Activated naive CD8-positive, alpha-beta T cell (primary cell): Measurements from ENCODE around the gene SH3PXD2A.
"Not testable (repeated sequence)": the region's sequence is repeated elsewhere in the genome, so short reads cannot be mapped to it uniquely, and the experiment has no call there.

Source experiments
- H3K27ac Mint-ChIP-seq: one replicate; pipeline ENCODE4 v1.8.0; 2021; ENCODE audit warnings: mixed read lengths
- H3K27me3 Mint-ChIP-seq: one replicate; pipeline ENCODE4 v1.8.0; 2021; ENCODE audit warnings: mixed read lengths
- H3K36me3 Mint-ChIP-seq: one replicate; pipeline ENCODE4 v1.8.0; 2021; ENCODE audit warnings: mixed read lengths
- H3K4me1 Mint-ChIP-seq: one replicate; pipeline ENCODE4 v1.8.0; 2021; ENCODE audit warnings: low read depth, mixed read lengths
- H3K4me3 Mint-ChIP-seq: one replicate; pipeline ENCODE4 v1.8.0; 2021; ENCODE audit warnings: mild to moderate bottlenecking, mixed read lengths
- H3K9me3 Mint-ChIP-seq: one replicate; pipeline ENCODE4 v1.8.0; 2021; ENCODE audit warnings: low read depth, mixed read lengths

The SH3PXD2A gene

DNA sequence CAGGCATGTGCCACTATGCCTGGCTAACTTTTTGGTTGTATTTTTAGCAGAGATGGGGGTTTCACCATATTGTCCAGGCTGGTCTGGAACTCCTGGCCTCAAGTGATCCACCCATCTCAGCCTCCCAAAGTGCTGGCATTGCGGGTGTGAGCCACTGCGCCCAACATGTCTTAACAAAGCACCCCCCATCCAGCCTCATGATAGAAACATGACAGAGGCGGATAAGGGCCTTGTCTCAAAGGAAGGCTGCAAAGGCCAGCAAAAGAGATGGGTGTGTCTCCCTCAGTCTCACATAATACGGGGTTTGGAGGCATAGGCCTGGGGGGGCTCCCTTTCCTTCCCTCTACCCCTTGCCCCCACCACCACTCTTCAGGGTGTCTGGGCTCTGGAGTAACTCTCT, 93.2 kb downstream of the SH3PXD2A start:
- no peak overlapping the region for H3K27ac Mint-ChIP-seq

GRCh38 chr10:103761075-103761920, 94.1 kb downstream of the SH3PXD2A start:
- peaks cover 58% of the 10 kb centered on the region for H3K4me1 Mint-ChIP-seq
- H3K27me3 Mint-ChIP-seq = no peaks in the 10 kb centered on the region
- H3K36me3 Mint-ChIP-seq = no peaks in the 10 kb centered on the region
- H3K4me3 Mint-ChIP-seq = no peak overlapping the region
- H3K27ac Mint-ChIP-seq = peak overlapping the region; percentile 46
- H3K9me3 Mint-ChIP-seq = no peaks in the 10 kb centered on the region

More for the DNA sequence above, 93.2 kb downstream of the SH3PXD2A start:
- peaks cover 65% of the 10 kb centered on the region for H3K4me1 Mint-ChIP-seq
- H3K36me3 Mint-ChIP-seq = no peaks in the 10 kb centered on the region
- no peak overlapping the region for H3K4me3 Mint-ChIP-seq
- no peaks in the 10 kb centered on the region for H3K27me3 Mint-ChIP-seq
- no peaks in the 10 kb centered on the region for H3K9me3 Mint-ChIP-seq

DNA sequence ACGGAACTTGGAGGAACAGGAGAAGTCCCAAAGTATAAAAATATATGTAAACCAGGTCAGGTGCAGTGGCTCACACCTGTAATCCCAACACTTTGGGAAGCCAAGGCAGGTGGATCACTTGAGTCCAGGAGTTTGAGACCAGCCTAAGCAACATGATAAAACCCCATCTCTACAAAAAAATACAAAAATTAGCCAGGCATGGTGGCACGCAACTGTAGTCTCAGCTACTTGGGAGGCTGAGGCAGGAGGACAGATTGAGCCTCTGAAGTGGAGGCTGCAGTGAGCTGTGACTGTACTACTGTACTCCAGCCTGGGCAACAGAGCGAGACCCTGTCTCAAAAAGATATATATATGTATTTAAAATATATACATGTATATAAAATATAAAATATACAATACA, 95.1 kb downstream of the SH3PXD2A start:
- peaks cover 47% of the 10 kb centered on the region for H3K4me1 Mint-ChIP-seq
- not testable (repeated sequence) for H3K27me3 Mint-ChIP-seq, H3K36me3 Mint-ChIP-seq, H3K4me3 Mint-ChIP-seq, H3K9me3 Mint-ChIP-seq, H3K27ac Mint-ChIP-seq

GRCh38 chr10:103759100-103759781, 96.1 kb downstream of the SH3PXD2A start:
- H3K27me3 Mint-ChIP-seq = no peaks in the 10 kb centered on the region
- H3K4me1 Mint-ChIP-seq = peaks cover 37% of the 10 kb centered on the region
- peak overlapping the region; percentile 23 for H3K4me3 Mint-ChIP-seq
- H3K36me3 Mint-ChIP-seq = no peaks in the 10 kb centered on the region
- H3K9me3 Mint-ChIP-seq = no peaks in the 10 kb centered on the region
- H3K27ac Mint-ChIP-seq = no peak overlapping the region

GRCh38 chr10:103758294-103758681, 97.1 kb downstream of the SH3PXD2A start:
- peaks cover 28% of the 10 kb centered on the region for H3K4me1 Mint-ChIP-seq
- no peaks in the 10 kb centered on the region for H3K27me3 Mint-ChIP-seq
- no peaks in the 10 kb centered on the region for H3K36me3 Mint-ChIP-seq
- peak overlapping the region; percentile 22 for H3K4me3 Mint-ChIP-seq
- H3K9me3 Mint-ChIP-seq = no peaks in the 10 kb centered on the region
- H3K27ac Mint-ChIP-seq = peak overlapping the region; percentile 55

DNA sequence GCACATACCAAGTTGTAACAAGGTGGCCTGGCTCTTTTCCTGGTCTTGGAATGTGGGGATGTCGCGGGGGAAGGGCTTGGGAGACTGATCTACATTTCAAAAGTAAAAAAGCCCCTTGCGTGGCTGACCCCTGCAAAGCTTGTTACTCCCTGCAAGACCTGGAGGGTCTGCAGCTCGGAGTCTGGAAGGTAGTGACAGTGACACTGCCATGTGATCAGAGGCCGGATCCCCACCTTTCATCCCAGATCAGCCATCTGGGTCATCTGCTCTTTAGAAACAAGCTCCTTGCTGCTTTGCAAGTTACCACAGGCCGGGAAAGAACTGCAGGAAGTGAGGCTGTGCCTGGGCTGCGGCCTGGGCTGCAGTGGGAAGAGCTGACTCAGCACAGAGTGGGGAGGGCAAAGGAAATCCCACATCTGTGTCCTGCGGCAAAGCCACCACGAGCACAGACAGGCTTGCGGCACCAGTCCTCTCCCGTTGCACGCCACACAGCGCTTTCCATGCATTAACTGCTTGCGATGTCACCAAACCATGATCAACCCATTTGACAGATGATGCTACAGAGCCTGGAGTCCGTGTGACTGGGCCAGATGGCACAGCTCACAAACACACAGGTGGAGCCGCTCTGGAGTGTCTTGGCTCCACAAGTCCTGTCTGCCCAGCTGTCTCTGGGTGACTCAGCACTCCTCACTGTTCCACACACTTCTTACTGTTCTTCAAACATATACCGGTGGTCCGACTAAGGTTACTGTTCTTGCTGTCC, 97.7 kb downstream of the SH3PXD2A start:
- peak overlapping the region; percentile 42 for H3K4me3 Mint-ChIP-seq
- H3K27me3 Mint-ChIP-seq = no peaks in the 10 kb centered on the region

DNA sequence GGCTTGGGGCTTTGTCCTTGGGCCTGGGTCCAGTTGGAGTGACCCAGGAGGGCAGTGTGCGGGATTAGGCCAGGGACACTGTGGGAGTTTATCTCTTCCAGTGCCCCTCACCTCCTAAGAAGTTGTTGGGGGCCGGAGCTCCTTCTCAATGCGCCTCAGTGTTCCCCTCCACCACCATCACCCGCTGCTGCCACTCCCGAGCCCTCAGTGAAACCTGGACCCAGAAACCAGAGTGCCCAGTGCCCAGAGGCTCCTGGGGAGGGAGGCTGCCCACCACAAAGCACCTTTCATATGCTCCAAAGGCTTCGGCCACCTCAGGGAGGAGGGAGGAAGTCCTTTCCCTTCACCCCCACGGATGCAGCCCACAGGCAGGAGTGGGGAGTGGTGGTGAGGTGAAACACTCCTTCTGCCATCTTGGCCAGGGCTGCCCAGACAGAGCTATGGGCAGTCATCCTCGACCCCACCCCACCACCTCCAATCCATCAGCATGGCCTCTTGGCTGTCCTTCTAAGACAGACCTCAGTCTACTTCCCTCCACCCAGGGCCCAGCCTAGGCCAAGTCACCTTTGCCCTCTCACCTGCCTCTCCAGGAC, 99.0 kb downstream of the SH3PXD2A start:
- peaks cover 26% of the 10 kb centered on the region for H3K4me1 Mint-ChIP-seq
- H3K27ac Mint-ChIP-seq = no peak overlapping the region
- no peak overlapping the region for H3K4me3 Mint-ChIP-seq
- H3K36me3 Mint-ChIP-seq = no peaks in the 10 kb centered on the region
- H3K27me3 Mint-ChIP-seq = no peaks in the 10 kb centered on the region
- no peaks in the 10 kb centered on the region for H3K9me3 Mint-ChIP-seq

More for the DNA sequence above, 97.7 kb downstream of the SH3PXD2A start:
- no peaks in the 10 kb centered on the region for H3K9me3 Mint-ChIP-seq
- H3K27ac Mint-ChIP-seq = peak overlapping the region; percentile 55
- peaks cover 26% of the 10 kb centered on the region for H3K4me1 Mint-ChIP-seq
- H3K36me3 Mint-ChIP-seq = no peaks in the 10 kb centered on the region

DNA sequence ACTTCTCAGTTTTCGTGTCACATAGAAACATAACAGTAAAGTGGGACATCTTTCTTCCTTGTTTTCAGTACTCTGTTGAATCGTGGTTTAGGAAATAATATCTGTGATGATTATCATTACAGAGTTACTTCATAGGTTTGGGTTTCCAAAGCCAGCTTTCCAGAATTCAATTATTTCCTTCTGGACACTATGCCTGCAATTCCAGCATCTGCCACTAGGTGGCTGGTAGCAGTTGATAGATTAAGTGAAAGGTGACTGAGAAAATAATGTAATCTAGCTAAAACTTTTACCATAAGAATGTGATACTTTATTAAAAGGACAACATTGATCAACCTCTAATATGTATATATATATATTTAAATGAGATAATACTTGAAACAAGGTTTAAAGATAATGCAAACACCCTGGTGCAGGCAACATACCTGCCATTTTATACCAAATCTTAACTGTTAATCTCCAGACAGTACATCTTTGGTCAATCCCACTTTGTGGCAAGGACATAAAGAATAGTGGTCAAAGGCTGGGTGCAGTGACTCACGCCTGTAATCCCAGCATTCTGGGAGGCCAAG, 102.6 kb downstream of the SH3PXD2A start:
- Mint-ChIP-seq H3K36me3 (peaks cover 3% of the 10 kb centered on the region), H3K27me3 (no peaks in the 10 kb centered on the region), H3K4me1 (peaks cover 12% of the 10 kb centered on the region), H3K4me3 (no peak overlapping the region), H3K9me3 (no peaks in the 10 kb centered on the region), H3K27ac (no peak overlapping the region)

GRCh38 chr10:103751667-103752290, 103.6 kb downstream of the SH3PXD2A start:
- no peak overlapping the region for H3K27ac Mint-ChIP-seq
- peaks cover 3% of the 10 kb centered on the region for H3K36me3 Mint-ChIP-seq
- no peak overlapping the region for H3K4me3 Mint-ChIP-seq
- no peaks in the 10 kb centered on the region for H3K9me3 Mint-ChIP-seq
- H3K27me3 Mint-ChIP-seq = no peaks in the 10 kb centered on the region
- H3K4me1 Mint-ChIP-seq = peaks cover 5% of the 10 kb centered on the region

GRCh38 chr10:103750836-103751235, 104.5 kb downstream of the SH3PXD2A start:
- H3K27me3 Mint-ChIP-seq = no peaks in the 10 kb centered on the region
- peaks cover 8% of the 10 kb centered on the region for H3K4me1 Mint-ChIP-seq

GRCh38 chr10:103749779-103750178, 105.6 kb downstream of the SH3PXD2A start:
- no peaks in the 10 kb centered on the region for H3K9me3 Mint-ChIP-seq
- H3K36me3 Mint-ChIP-seq = peaks cover 3% of the 10 kb centered on the region
- H3K27ac Mint-ChIP-seq = no peak overlapping the region
- H3K4me1 Mint-ChIP-seq = peaks cover 11% of the 10 kb centered on the region
- no peak overlapping the region for H3K4me3 Mint-ChIP-seq
- H3K27me3 Mint-ChIP-seq = no peaks in the 10 kb centered on the region

More at GRCh38 chr10:103750836-103751235, 104.5 kb downstream of the SH3PXD2A start:
- Mint-ChIP-seq H3K36me3 (peaks cover 3% of the 10 kb centered on the region), H3K27ac (no peak overlapping the region), H3K9me3 (no peaks in the 10 kb centered on the region), H3K4me3 (no peak overlapping the region)

GRCh38 chr10:103748020-103748419, 107.4 kb downstream of the SH3PXD2A start:
- Mint-ChIP-seq H3K27ac (no peak overlapping the region), H3K36me3 (peaks cover 3% of the 10 kb centered on the region), H3K27me3 (no peaks in the 10 kb centered on the region), H3K4me3 (no peak overlapping the region), H3K4me1 (peaks cover 11% of the 10 kb centered on the region), H3K9me3 (no peaks in the 10 kb centered on the region)

GRCh38 chr10:103747193-103747865, 108.0 kb downstream of the SH3PXD2A start:
- Mint-ChIP-seq H3K27ac (no peak overlapping the region), H3K27me3 (no peaks in the 10 kb centered on the region), H3K4me3 (no peak overlapping the region), H3K9me3 (no peaks in the 10 kb centered on the region), H3K36me3 (peaks cover 3% of the 10 kb centered on the region), H3K4me1 (peaks cover 11% of the 10 kb centered on the region)
